CD4-positive, alpha-beta T cell treated with Interleukin-10 for 1 hour (primary cell): ENCODE measurements around the gene NLRP1.

Experiments used
- DNase-seq: peaks from one replicate; pipeline ENCODE4 v3.0.0-alpha.2; 2020

NLRP1 gene

DNA sequence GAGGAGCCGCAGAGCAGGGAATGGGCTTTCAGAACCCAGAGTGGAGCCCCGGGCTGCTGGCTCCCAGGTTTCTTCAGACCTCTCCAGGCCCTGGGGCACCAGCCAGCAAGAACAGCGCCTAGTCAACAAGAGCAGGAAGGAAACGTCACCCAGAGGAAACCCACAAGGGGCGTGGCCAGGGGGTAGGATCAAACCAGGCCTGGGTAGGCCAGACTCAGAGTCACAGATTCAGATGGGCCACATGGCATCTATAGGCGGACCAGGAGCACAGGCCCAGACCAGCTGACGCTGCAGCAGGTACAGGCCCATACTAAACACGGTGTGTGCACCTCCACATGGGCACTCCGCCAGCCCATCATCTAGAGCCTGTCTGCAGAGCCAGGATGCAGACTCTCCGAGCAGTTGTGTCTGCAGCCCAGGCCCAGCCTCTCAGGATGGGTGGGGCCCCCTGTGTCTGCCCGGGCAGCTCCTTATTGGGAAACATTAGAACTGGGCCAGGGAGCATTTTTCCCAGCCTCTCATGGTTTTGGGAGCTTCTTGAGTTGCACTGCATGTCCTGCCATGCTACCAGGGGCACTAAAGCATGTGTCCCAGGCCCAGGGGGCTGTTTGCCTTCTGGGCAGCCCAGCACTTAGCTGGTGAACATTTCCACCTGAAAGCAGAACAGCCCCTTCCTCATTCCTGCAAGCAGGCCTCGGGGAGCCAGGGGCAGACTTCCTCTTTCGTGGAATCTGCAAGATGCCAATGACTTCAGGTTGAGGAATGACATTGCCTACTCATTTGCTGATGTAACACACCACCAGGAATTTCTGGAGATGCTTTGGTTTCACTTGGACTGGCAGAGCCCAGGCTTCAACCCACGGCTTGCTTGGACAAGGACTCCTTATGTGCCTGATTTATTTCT lies at the start of gene NLRP1:
Gene NLRP1 (minus strand): TSS at position 127 of the 904 bp plus-strand sequence. CDS start 552 bp downstream, outside the sequence.
- DNase-seq, result peak; percentile 95

DNA sequence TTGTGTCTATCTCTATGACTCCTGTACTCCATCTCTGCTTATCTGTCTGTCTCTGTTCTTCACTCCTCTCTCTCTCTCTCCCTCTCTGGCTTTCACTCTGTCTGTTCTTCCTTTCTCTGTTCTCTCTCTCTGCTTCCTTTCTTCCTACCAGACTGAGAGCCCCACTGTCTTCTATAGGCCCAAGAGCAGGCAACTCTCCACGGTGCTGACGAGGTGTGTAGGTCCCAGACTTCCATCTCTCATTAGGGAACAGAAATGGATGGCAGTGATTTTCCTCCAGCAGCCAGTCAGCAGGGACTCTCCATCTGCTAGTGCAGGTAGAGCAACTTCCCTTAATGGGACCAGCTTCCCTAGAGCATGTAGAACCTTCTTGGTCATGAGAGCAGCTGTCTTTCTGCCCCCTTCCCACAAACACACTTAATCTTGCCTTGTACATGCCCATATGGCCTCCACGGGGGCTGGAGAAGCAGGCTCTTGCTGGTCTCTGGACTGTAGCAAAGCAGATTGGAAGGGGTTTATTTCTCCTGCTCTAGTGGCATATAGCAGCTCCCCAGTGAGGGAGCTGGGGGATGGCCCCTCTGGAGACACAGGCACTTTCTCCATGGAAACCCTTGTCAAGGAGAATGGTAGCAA lies 47.8 kb upstream of the NLRP1 start:
- no peak for DNase-seq

GRCh38 chr17:5630434-5630833 lies 46.1 kb upstream of the NLRP1 start:
- DNase-seq, result no peak

GRCh38 chr17:5629128-5629527 lies 44.8 kb upstream of the NLRP1 start:
- DNase-seq, result no peak

- DNase-seq, result no peak
These were observed 44.0 kb upstream of the NLRP1 start for GRCh38 chr17:5628262-5628661.

- DNase-seq, result no peak
These were observed 39.9 kb upstream of the NLRP1 start for GRCh38 chr17:5624211-5624610.

DNA sequence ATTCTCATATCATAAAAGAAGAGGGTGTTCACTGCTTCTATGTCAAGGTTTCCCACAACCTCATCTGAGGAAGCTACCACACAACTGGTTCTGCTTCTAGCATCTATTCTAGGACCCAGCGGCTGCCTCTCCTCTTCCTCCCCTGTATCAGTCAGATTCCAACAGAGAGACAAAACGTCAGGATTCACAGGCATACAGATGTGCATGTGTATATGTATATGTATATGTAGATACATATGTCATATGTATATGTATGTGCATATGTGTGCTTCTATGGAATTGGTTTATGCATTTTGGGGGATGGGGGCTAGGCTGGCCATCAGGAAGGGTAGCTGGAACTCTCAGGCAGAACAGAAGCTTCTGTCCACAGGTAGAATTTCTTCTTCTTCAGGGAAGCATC lies 37.4 kb upstream of the NLRP1 start:
- no peak for DNase-seq

- DNase-seq, result no peak
These were observed 36.7 kb upstream of the NLRP1 start for GRCh38 chr17:5621026-5621425.

- no peak for DNase-seq
These were observed 34.9 kb upstream of the NLRP1 start for GRCh38 chr17:5619088-5619740.

DNA sequence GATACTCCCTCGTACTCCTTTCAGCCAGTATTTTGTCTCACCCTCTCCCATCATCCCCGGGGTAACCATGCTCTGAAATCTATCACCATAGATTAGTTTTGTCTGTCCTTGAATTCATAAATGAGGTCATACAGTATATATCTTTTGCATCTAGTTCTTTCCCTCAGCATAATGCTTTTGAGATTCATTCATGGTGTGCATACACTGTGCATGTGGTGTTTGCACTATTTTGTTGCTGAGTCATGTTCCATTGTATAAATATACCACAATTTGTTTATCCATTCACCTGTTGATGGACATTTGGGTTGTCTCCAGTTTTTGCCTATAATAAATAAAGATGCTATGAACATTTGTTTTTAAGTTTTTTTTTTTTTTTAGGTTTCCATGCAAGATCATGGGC lies 34.2 kb upstream of the NLRP1 start:
- no peak for DNase-seq

DNA sequence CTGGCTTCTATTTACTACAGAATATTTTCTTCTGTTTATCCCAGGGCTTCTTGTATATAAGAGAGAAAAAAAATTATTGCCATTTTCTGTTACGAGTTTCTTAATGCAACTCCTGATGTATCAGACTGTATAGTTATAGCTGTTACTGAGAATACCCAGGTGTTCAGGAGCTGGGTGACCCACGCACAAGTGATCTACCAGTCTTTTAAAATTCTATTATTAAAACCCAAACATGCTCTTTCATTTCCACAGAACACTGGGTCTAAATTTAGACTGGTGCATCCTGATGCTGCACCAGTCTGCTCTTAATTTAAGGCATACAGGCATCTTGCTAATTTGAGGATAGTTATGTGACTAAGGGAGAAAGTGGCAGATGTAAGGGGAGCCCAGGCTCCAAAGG lies 31.2 kb upstream of the NLRP1 start:
- DNase-seq, result no peak

- peak; percentile 7 for DNase-seq
These were observed 26.6 kb upstream of the NLRP1 start for GRCh38 chr17:5610956-5611355.

- DNase-seq, result no peak
These were observed 24.2 kb upstream of the NLRP1 start for GRCh38 chr17:5608399-5609112.

DNA sequence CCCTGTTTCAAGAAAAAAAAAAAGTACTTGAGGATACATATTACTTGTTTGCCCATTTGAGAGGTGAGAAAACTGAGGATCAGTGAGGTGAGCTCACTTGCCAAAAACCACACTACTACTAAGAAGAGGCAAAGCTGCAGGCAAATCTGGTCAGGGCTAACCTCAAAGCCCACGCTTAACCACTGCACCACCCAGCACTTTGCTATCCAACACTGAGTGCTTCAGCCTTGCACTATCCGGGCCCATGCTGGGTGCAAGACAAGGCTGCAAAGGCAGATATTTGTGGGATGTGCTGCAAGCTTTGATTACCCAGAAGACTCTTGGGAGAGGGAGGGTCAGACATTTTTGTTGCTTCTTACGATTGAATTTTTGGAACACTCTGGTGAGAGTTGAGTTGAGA lies 23.6 kb upstream of the NLRP1 start:
- DNase-seq, result no peak

DNA sequence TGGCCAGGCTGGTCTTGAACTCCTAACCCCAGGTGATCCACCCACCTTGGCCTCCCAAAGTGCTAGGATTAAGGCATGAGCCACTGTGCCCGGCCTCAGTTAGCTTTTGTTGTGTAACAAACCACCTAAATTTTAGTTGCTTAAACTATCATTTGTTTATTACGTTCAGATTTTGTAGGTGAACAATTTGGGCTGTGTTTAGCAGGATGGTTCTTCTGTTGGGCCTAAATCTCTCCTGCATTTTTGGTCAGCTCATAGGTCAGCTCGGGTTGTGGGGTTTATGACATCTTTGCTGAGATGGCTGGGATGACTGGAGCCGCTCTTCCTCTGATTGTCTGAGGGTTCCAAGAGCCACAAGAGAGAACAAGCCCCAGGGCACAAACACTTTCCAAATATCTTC lies 21.1 kb upstream of the NLRP1 start:
- DNase-seq, result no peak

DNA sequence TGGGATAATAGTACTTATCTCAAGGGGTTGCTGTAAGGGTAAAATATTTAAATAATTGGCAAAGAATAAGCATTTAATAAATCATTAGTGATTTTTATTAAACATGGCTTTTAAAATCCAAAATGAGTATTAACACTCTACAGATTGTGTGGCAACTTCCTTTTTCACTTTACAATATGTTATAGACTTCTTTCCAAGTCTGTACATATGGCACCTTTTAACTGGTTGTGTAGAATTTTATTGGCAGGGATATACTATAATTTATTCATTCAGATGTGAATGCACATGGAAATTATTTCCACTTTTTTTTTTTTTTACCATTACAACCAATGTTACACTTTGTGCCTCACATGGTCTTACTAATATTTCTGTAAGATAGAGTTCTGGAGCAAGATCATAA lies 15.7 kb upstream of the NLRP1 start:
- DNase-seq, result no peak

DNA sequence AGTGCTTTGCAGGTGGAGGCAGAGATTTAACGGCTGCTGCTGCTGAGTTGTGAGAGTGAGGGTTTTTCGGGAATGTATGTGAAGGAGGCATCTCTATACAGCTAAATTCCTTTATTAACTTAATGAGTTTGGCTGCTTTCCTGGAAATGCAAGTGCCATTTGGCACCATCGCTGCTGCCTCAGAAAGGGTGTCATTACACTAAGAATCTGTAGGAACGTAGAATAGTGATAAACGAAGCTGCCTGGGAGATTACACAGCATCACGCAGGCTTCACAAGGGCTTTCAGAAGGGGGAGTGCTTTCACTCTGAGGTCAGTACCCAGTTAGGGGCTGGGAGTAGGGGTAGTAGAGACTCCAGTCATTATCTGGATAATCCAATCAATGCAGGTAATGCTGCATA lies 14.1 kb upstream of the NLRP1 start:
- DNase-seq, result no peak

DNA sequence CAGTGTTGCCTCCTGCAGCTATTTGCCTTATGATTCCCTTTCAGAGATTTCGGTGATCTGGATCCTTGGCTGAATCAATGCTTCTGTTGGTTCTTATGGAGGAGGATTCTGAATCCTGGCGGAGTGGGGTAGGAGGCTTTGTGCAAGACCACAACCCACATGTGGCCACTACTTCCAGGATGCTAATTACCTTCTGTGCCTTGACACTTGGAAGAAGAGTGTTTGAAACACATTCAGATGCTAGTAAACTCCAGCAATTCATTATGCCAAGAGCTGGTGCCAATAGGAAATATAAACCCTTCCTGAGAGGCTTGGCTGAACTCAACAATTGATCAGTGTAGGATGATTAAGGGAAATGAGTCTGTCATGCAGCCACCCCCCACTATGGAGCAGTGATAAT lies 12.1 kb upstream of the NLRP1 start:
- DNase-seq, result no peak

DNA sequence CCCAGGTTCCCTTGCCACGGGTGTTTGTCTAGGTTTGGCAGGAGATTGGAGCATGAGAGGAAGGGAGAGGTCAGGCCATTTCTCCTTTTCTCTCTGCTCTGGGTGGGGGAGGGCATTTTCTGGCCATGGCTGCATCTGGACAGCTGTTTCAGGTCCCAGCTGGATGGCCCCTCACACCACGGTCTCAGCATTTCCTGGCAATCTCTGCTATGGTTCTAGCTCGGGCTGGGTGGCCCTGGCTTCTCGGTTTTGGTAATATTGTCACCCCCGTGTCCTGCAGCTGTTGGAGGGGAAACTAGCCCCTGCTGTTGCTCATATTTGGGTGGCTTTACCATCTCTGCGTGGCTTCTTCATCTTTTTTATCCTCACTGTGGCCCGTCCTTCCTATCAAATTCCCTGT lies 11.5 kb upstream of the NLRP1 start:
- DNase-seq, result no peak

DNA sequence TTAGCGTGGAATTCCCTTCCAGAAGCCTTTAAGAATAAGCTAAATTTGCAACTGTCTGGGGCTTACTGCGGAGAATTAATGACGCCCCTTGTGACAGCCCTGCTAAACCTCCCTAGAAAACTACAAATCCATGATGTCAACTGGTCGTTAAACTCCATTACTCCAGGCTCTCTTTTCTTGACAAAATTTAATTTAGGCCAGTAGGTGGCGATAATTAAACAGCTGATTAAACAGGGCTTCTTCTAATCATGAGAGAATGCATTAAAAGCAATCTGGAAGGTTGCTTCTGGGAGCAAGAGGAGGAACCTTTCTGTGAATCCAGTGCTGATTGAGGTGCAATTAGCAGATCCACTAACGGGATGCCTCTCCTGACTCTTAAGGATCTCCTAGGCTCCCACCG lies 8.1 kb upstream of the NLRP1 start:
- DNase-seq, result peak; percentile 63

DNA sequence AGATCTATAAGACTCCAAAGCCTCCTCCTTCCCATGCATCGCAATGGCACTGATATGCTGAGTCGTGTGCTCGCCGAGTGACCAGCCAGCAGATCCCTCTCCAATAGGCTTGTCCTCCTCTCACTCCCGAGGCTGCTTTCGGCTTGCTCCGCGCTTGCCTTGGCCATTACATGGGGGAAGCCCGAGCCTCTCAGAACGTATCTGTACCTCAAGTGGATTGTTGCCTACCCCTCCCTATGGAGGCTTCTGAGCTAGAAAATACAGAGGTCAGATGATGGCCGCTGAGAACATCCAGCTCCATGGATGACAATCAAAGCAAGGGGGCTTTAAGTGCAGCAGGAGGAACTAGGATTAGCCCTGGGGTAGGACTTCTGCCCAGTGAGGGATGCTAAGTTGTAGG lies 7.7 kb upstream of the NLRP1 start:
- no peak for DNase-seq

- no peak for DNase-seq
These were observed 4.3 kb upstream of the NLRP1 start for GRCh38 chr17:5588584-5588983.

GRCh38 chr17:5587438-5588032 lies 3.2 kb upstream of the NLRP1 start:
- peak; percentile 86 for DNase-seq
